NCI-H1092 (cell line): ENCODE measurements around the gene BRINP3.

ENCODE experiments used
- DNase-seq: peaks from one replicate; lab custom pipeline; 2025; lab: John Stamatoyannopoulos, UW

BRINP3 gene

DNA sequence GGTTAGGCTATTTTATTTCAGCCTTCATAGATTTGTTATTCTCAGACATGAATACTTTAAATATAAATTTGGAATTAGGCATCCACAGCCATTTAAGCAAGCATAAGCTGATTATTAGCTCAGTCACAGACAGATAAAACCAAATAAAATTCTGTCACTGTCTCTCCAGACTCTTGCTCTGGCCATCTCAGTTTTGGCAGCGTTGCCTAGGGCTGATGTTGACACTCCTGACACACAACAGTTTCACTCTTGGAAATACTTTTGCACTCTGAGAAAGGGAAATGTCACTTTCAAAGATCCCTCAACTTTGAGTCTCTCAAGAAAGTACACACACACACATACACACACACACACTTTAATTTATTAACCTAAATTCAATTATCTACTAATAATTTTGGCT lies 372.7 kb downstream of the BRINP3 start:
- DNase-seq, result no peak

DNA sequence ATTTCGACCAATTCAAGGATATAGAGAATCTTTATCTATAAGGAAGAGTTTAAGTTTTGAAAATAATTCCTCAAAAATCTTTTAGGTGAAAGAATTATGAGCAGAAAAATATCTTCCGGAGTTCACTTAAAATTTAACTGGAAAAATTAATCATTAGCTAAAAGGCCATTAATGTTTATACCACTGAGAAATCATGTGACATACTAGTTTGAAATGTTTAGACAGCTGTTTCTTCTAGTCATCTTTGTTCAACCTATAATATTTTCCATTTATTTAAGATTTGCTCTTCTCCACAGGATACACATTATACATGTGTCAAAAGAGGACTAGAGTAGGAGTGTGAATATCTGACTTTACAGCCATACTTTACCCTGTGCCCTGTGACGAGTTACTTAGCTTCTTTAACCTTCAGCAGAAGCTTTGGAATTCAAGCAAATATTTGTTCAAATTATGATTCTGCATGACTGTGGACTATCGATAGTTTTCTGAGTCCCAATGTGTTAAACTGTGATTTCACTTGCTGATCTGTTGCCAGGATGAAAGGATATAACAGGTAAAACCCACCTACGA lies 374.8 kb downstream of the BRINP3 start:
- no peak for DNase-seq

GRCh38 chr1:190101756-190102155 lies 375.9 kb downstream of the BRINP3 start:
- no peak for DNase-seq

GRCh38 chr1:190098756-190099155 lies 378.9 kb downstream of the BRINP3 start:
- DNase-seq, result no peak

GRCh38 chr1:190098107-190098506 lies 379.6 kb downstream of the BRINP3 start:
- no peak for DNase-seq

DNA sequence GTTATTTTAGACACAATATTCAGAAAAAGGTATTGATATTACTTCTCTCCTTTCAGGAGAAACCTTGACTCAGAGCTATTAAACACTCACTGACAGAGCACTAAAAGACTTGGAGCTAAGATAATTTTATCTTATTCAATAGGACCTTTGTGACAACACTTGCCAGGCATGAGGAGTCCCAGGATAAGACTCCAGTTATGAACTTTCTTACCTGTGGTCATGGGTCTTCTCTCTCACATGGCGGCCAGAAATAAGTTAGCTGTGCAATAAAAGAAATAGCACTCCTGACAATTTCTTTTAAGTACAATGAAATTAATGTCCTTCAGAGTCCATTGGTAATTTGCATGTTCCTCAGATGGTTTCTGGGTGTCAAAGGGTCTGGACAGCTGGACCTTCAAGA lies 382.1 kb downstream of the BRINP3 start:
- no peak for DNase-seq

DNA sequence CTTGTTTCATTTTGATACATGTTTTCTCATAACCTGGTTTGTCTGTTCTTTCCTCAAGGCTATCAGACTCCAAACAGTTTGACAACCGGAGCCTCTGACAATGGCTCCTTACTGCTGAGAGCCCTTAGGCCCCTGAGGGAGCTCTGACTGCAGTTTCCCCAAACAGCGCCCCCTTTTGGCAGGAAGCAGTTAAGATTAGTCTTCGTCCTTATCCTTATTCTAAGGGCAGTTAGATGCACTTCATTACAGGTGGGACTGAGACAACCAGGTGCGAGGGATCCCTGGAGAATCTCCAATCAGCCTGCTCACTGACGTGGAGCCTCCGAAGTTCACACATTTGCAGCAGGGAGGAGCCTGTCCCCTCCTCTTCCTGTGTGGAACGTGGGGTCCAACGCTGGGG lies 393.1 kb downstream of the BRINP3 start:
- DNase-seq, result no peak

DNA sequence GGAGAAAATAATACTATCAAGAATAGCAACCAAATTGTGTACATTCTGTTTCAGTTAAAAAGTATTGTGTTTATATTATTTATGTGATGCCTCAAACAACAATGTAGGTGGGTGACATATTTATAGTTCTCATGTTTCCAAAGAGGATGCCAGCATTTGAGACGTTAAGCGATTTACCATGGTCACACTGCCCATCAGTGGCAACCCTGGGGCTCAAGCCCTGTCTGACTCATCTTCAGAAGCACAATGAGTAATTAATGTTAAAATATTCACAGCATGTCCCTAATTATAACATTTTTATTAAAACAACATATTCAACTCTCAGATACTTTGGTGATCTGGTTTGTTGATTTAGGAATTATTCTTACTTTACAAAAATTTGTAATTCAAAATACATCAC lies 409.4 kb downstream of the BRINP3 start:
- DNase-seq, result no peak

- no peak for DNase-seq
These were observed 410.1 kb downstream of the BRINP3 start for GRCh38 chr1:190067592-190067991.

- no peak for DNase-seq
These were observed 411.7 kb downstream of the BRINP3 start for GRCh38 chr1:190066011-190066410.

DNA sequence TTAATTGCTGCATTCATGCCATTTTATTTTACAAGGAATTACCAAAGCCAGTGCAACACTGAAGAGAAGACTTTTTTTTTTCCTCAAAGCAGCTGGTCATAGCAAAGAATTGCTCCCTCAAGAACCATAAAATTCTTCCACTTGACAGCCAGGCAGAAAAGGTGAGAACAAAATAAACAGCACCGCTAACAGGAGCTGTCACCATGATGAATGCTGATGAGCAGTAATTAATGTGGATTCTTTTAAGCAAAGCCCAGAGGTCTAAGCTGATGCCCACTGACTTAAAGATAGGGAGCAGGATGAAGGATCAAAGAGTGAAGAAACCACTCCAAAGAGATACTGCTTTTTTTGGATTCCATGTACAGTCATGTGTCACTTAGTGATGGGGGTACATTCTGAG lies 428.4 kb downstream of the BRINP3 start:
- DNase-seq, result no peak
